NOMO-1 (cell line): ENCODE results near the gene CSN3.

Source experiments
- DNase-seq, 2 experiments: peaks; one replicate each; lab custom pipeline; 2025; ENCODE audit not compliant: unreplicated experiment in 2 of 2; lab: John Stamatoyannopoulos, UW

The CSN3 gene

GRCh38 chr4:70288651-70289050 lies 46.3 kb downstream of the CSN3 start:
- no peak for DNase-seq

- no peak for DNase-seq
Measured at GRCh38 chr4:70291341-70291740, 48.9 kb downstream of the CSN3 start.

- DNase-seq = no peak
Measured at GRCh38 chr4:70297576-70297975, 55.2 kb downstream of the CSN3 start.

- DNase-seq = no peak
Measured at GRCh38 chr4:70298051-70298450, 55.7 kb downstream of the CSN3 start.

DNA sequence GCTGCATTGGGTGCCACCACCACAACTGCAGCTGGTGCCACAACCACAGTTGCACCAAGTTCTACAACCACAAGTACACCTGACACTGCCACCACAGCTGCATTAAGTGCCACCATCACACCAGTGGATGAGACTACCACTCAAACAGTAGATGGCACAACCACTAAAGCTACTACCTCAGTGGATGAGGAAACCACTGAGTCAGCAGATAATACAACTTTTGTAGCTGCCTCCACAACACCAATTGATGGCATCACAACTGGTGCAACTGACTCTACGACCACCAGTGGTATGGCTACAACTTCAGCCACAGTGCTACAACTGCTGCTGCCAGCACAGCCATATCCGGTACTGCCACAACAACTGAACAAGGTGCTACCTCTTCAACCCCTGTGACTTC lies 57.2 kb downstream of the CSN3 start:
- DNase-seq = no peak

- no peak for DNase-seq
Measured at GRCh38 chr4:70300215-70300614, 57.8 kb downstream of the CSN3 start.
